HEK293 (cell line): Measurements from ENCODE around the gene COMP.

Experiments
- EGR2 ChIP-seq: fragments of 450-650 bp; formaldehyde crosslinking; IDR thresholded peaks from 2 replicates; pipeline ENCODE4 v1.5.1; 2016; ENCODE audit warnings: low read depth, missing biosample characterization, missing genetic modification characterization
- GFI1B ChIP-seq: fragments of 450-650 bp; formaldehyde crosslinking; IDR thresholded peaks from 2 replicates; pipeline ENCODE4 v1.5.1; 2016; ENCODE audit warnings: missing biosample characterization, missing genetic modification characterization
- GLI2 ChIP-seq: fragments of 450-650 bp; formaldehyde crosslinking; IDR thresholded peaks from 2 replicates; pipeline ENCODE4; 2017; ENCODE audit warnings: missing biosample characterization, missing genetic modification characterization, low read depth, borderline replicate concordance
- KLF8 ChIP-seq: fragments of 450-650 bp; formaldehyde crosslinking; IDR thresholded peaks from 2 replicates; pipeline ENCODE4 v1.5.1; 2016; ENCODE audit warnings: missing biosample characterization, missing genetic modification characterization
- MYNN ChIP-seq: fragments of 450-650 bp; formaldehyde crosslinking; IDR thresholded peaks from 2 replicates; pipeline ENCODE4 v1.5.1; 2016; ENCODE audit warnings: missing biosample characterization, missing genetic modification characterization, borderline replicate concordance
- RBAK ChIP-seq: fragments of 450-650 bp; formaldehyde crosslinking; IDR thresholded peaks from 2 replicates; pipeline ENCODE4 v1.5.1; 2016; ENCODE audit warnings: missing biosample characterization, missing genetic modification characterization
- SALL2 ChIP-seq: fragments of 450-650 bp; formaldehyde crosslinking; IDR thresholded peaks from 2 replicates; pipeline ENCODE4 v1.5.0; 2017; ENCODE audit warnings: missing biosample characterization, mild to moderate bottlenecking, missing genetic modification characterization, borderline replicate concordance
- SP7 ChIP-seq: fragments of 450-650 bp; formaldehyde crosslinking; IDR thresholded peaks from 2 replicates; pipeline ENCODE4 v1.5.1; 2016; ENCODE audit warnings: missing biosample characterization, missing genetic modification characterization
- ZBTB8A ChIP-seq: fragments of 450-650 bp; formaldehyde crosslinking; IDR thresholded peaks from 2 replicates; pipeline ENCODE4 v1.5.1; 2016; ENCODE audit warnings: missing biosample characterization, missing genetic modification characterization
- ZFP41 ChIP-seq: fragments of 450-650 bp; formaldehyde crosslinking; IDR thresholded peaks from 2 replicates; pipeline ENCODE4 v1.5.1; 2016; ENCODE audit warnings: missing biosample characterization, missing genetic modification characterization, borderline replicate concordance
- ZNF211 ChIP-seq: fragments of 450-650 bp; formaldehyde crosslinking; IDR thresholded peaks from 2 replicates; pipeline ENCODE4 v1.5.1; 2016; ENCODE audit warnings: low read depth, missing biosample characterization, missing genetic modification characterization
- ZNF223 ChIP-seq: fragments of 450-650 bp; formaldehyde crosslinking; IDR thresholded peaks from 2 replicates; pipeline ENCODE4 v1.5.1; 2016; ENCODE audit warnings: missing biosample characterization, missing genetic modification characterization
- ZNF239 ChIP-seq: fragments of 450-650 bp; formaldehyde crosslinking; IDR thresholded peaks from 2 replicates; pipeline ENCODE4 v1.5.1; 2016; ENCODE audit warnings: missing biosample characterization, missing genetic modification characterization
- ZNF416 ChIP-seq: fragments of 450-650 bp; formaldehyde crosslinking; IDR thresholded peaks from 2 replicates; pipeline ENCODE4 v1.5.1; 2016; ENCODE audit warnings: missing biosample characterization, missing genetic modification characterization
- ZNF530 ChIP-seq: fragments of 450-650 bp; formaldehyde crosslinking; IDR thresholded peaks from 2 replicates; pipeline ENCODE4 v1.5.1; 2016; ENCODE audit warnings: low read depth, missing biosample characterization, missing genetic modification characterization
- ZNF600 ChIP-seq: fragments of 450-650 bp; formaldehyde crosslinking; IDR thresholded peaks from 2 replicates; pipeline ENCODE4 v1.5.1; 2016; ENCODE audit warnings: missing biosample characterization, missing genetic modification characterization
- TF ChIP-seq, protein P1 (sequence below): fragments of 450-650 bp; formaldehyde crosslinking; optimal IDR thresholded peaks from 2 replicates; pipeline ENCODE3; 2016; ENCODE audit warnings: missing biosample characterization, mild to moderate bottlenecking, missing genetic modification characterization
- TF ChIP-seq, protein P2 (sequence below): fragments of 450-650 bp; formaldehyde crosslinking; IDR thresholded peaks from 2 replicates; pipeline ENCODE4 v1.5.1; 2016; ENCODE audit warnings: missing biosample characterization, missing genetic modification characterization
- TF ChIP-seq, protein P3 (sequence below): fragments of 450-650 bp; formaldehyde crosslinking; IDR thresholded peaks from 2 replicates; pipeline ENCODE4 v1.5.1; 2016; ENCODE audit warnings: missing biosample characterization, missing genetic modification characterization
- TF ChIP-seq, protein P4 (sequence below): fragments of 450-650 bp; formaldehyde crosslinking; IDR thresholded peaks from 2 replicates; pipeline ENCODE4 v1.5.1; 2017; ENCODE audit warnings: missing biosample characterization, mild to moderate bottlenecking, missing genetic modification characterization, moderate library complexity
- TF ChIP-seq, protein P5 (sequence below): fragments of 450-650 bp; formaldehyde crosslinking; IDR thresholded peaks from 2 replicates; pipeline ENCODE4 v1.5.1; 2016; ENCODE audit warnings: missing biosample characterization, missing genetic modification characterization
- TF ChIP-seq, protein P6 (sequence below): fragments of 450-650 bp; formaldehyde crosslinking; IDR thresholded peaks from 2 replicates; pipeline ENCODE4 v1.5.1; 2017; ENCODE audit warnings: missing biosample characterization, missing genetic modification characterization
- TF ChIP-seq, protein P7 (sequence below): fragments of 450-650 bp; formaldehyde crosslinking; IDR thresholded peaks from 2 replicates; pipeline ENCODE4 v1.5.0; 2017; ENCODE audit warnings: missing biosample characterization, missing genetic modification characterization, borderline replicate concordance
- TF ChIP-seq, protein P8 (sequence below): fragments of 450-650 bp; formaldehyde crosslinking; IDR thresholded peaks from 2 replicates; pipeline ENCODE4 v1.5.1; 2016; ENCODE audit warnings: missing biosample characterization, missing genetic modification characterization

Gene COMP

DNA sequence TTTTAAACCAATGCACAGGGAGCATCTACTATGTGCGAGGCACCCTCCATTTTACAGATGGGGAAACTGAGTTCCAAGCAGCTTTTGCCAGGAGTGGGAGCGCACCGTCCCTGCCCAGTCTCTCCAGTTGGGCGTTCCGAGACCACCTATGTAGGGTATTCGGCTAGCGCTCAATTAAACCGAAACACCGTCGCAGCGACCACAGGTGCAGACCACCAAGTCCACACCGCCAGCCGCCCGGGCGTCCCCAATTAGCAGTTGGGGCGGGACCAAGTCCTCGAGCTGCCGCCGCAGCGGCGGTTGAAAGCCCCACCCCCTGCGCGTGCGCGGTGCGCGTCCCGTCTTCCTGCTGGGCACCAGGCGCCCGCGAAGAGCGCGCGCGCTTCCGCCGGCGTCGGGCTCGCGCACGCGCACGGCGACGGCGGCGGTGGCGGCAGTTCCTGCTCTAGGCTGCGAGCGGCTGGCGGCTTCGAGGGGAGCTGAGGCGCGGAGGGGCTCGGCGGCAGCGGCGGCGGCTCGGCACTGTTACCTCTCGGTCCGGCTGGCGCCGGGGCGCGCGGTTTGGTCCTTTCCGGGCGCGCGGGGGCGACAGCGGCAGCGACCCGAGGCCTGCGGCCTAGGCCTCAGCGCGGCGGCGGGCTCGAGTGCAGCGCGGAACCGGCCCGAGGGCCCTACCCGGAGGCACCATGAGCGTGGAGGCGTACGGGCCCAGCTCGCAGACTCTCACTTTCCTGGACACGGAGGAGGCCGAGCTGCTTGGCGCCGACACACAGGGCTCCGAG is 40.6 kb upstream of the COMP start, which contains the start of gene UPF1 (continued):
- TF ChIP-seq ZFP41 (tag by site-specific recombination) (no peak), GFI1B (no peak), ZNF600 (peak; percentile 59), RBAK (no peak), EGR2 (no peak), SP7 (tag by site-specific recombination) (no peak), ZNF530 (tag by site-specific recombination) (no peak), ZNF416 (tag by site-specific recombination) (no peak), ZNF239 (tag by site-specific recombination) (no peak), KLF8 (tag by site-specific recombination) (peak; percentile 50), ZNF211 (tag by site-specific recombination) (no peak), MYNN (tag by site-specific recombination) (no peak), ZNF223 (tag by site-specific recombination) (no peak), GLI2 (no peak), ZBTB8A (tag by site-specific recombination) (no peak), SALL2 (no peak)
- TF ChIP-seq, protein P1, sequence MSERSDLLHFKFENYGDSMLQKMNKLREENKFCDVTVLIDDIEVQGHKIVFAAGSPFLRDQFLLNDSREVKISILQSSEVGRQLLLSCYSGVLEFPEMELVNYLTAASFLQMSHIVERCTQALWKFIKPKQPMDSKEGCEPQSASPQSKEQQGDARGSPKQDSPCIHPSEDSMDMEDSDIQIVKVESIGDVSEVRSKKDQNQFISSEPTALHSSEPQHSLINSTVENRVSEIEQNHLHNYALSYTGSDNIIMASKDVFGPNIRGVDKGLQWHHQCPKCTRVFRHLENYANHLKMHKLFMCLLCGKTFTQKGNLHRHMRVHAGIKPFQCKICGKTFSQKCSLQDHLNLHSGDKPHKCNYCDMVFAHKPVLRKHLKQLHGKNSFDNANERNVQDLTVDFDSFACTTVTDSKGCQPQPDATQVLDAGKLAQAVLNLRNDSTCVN = peak; percentile 61
- TF ChIP-seq, protein P2, sequence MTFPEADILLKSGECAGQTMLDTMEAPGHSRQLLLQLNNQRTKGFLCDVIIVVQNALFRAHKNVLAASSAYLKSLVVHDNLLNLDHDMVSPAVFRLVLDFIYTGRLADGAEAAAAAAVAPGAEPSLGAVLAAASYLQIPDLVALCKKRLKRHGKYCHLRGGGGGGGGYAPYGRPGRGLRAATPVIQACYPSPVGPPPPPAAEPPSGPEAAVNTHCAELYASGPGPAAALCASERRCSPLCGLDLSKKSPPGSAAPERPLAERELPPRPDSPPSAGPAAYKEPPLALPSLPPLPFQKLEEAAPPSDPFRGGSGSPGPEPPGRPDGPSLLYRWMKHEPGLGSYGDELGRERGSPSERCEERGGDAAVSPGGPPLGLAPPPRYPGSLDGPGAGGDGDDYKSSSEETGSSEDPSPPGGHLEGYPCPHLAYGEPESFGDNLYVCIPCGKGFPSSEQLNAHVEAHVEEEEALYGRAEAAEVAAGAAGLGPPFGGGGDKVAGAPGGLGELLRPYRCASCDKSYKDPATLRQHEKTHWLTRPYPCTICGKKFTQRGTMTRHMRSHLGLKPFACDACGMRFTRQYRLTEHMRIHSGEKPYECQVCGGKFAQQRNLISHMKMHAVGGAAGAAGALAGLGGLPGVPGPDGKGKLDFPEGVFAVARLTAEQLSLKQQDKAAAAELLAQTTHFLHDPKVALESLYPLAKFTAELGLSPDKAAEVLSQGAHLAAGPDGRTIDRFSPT (tag by site-specific recombination) = no peak
- TF ChIP-seq, protein P3, sequence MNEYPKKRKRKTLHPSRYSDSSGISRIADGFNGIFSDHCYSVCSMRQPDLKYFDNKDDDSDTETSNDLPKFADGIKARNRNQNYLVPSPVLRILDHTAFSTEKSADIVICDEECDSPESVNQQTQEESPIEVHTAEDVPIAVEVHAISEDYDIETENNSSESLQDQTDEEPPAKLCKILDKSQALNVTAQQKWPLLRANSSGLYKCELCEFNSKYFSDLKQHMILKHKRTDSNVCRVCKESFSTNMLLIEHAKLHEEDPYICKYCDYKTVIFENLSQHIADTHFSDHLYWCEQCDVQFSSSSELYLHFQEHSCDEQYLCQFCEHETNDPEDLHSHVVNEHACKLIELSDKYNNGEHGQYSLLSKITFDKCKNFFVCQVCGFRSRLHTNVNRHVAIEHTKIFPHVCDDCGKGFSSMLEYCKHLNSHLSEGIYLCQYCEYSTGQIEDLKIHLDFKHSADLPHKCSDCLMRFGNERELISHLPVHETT (tag by site-specific recombination) = no peak
- TF ChIP-seq, protein P4, sequence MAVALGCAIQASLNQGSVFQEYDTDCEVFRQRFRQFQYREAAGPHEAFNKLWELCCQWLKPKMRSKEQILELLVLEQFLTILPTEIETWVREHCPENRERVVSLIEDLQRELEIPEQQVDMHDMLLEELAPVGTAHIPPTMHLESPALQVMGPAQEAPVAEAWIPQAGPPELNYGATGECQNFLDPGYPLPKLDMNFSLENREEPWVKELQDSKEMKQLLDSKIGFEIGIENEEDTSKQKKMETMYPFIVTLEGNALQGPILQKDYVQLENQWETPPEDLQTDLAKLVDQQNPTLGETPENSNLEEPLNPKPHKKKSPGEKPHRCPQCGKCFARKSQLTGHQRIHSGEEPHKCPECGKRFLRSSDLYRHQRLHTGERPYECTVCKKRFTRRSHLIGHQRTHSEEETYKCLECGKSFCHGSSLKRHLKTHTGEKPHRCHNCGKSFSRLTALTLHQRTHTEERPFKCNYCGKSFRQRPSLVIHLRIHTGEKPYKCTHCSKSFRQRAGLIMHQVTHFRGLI (tag by site-specific recombination) = 0 out of 2 replicates have a peak, but pooled peaks have one; percentile 42
- TF ChIP-seq, protein P5, sequence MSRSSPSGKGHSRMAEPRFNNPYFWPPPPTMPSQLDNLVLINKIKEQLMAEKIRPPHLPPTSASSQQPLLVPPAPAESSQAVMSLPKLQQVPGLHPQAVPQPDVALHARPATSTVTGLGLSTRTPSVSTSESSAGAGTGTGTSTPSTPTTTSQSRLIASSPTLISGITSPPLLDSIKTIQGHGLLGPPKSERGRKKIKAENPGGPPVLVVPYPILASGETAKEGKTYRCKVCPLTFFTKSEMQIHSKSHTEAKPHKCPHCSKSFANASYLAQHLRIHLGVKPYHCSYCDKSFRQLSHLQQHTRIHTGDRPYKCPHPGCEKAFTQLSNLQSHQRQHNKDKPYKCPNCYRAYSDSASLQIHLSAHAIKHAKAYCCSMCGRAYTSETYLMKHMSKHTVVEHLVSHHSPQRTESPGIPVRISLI (tag by site-specific recombination) = no peak
- TF ChIP-seq, protein P6, sequence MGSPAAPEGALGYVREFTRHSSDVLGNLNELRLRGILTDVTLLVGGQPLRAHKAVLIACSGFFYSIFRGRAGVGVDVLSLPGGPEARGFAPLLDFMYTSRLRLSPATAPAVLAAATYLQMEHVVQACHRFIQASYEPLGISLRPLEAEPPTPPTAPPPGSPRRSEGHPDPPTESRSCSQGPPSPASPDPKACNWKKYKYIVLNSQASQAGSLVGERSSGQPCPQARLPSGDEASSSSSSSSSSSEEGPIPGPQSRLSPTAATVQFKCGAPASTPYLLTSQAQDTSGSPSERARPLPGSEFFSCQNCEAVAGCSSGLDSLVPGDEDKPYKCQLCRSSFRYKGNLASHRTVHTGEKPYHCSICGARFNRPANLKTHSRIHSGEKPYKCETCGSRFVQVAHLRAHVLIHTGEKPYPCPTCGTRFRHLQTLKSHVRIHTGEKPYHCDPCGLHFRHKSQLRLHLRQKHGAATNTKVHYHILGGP = no peak
- TF ChIP-seq, protein P7, sequence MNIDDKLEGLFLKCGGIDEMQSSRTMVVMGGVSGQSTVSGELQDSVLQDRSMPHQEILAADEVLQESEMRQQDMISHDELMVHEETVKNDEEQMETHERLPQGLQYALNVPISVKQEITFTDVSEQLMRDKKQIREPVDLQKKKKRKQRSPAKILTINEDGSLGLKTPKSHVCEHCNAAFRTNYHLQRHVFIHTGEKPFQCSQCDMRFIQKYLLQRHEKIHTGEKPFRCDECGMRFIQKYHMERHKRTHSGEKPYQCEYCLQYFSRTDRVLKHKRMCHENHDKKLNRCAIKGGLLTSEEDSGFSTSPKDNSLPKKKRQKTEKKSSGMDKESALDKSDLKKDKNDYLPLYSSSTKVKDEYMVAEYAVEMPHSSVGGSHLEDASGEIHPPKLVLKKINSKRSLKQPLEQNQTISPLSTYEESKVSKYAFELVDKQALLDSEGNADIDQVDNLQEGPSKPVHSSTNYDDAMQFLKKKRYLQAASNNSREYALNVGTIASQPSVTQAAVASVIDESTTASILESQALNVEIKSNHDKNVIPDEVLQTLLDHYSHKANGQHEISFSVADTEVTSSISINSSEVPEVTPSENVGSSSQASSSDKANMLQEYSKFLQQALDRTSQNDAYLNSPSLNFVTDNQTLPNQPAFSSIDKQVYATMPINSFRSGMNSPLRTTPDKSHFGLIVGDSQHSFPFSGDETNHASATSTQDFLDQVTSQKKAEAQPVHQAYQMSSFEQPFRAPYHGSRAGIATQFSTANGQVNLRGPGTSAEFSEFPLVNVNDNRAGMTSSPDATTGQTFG (tag by site-specific recombination) = no peak
- TF ChIP-seq, protein P8, sequence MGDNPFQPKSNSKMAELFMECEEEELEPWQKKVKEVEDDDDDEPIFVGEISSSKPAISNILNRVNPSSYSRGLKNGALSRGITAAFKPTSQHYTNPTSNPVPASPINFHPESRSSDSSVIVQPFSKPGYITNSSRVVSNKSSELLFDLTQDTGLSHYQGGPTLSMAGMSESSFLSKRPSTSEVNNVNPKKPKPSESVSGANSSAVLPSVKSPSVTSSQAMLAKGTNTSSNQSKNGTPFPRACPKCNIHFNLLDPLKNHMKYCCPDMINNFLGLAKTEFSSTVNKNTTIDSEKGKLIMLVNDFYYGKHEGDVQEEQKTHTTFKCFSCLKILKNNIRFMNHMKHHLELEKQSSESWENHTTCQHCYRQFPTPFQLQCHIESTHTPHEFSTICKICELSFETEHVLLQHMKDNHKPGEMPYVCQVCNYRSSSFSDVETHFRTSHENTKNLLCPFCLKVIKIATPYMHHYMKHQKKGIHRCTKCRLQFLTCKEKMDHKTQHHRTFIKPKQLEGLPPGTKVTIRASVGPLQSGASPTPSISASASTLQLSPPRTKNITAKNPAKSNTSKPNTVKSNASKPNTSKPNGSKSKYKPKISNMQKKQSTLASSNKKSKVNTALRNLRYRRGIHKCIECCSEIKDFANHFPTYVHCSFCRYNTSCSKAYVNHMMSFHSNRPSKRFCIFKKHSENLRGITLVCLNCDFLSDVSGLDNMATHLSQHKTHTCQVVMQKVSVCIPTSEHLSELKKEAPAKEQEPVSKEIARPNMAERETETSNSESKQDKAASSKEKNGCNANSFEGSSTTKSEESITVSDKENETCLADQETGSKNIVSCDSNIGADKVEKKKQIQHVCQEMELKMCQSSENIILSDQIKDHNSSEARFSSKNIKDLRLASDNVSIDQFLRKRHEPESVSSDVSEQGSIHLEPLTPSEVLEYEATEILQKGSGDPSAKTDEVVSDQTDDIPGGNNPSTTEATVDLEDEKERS (tag by site-specific recombination) = no peak
